GM18870 (cell line): ENCODE data around the gene RYR3.
A peak's percentile ranks its signal among the peaks of the same experiment; 100 is the strongest.

Experiments
- ATAC-seq: cut with Tn5 transposase; IDR thresholded peaks from one replicate; pipeline ENCODE4 v1.9.1; 2021; ENCODE audit warnings: moderate library complexity; ENCODE audit not compliant: unreplicated experiment

RYR3 gene

GRCh38 chr15:33638453-33638852 lies 327.7 kb downstream of the RYR3 start:
- ATAC-seq = no peak

GRCh38 chr15:33639051-33639450 lies 328.3 kb downstream of the RYR3 start:
- ATAC-seq = no peak

GRCh38 chr15:33639456-33639855 lies 328.7 kb downstream of the RYR3 start:
- ATAC-seq = no peak

- no peak for ATAC-seq
These were observed 329.2 kb downstream of the RYR3 start for GRCh38 chr15:33639978-33640377.

GRCh38 chr15:33641069-33641468 lies 330.3 kb downstream of the RYR3 start:
- no peak for ATAC-seq

- no peak for ATAC-seq
These were observed 333.5 kb downstream of the RYR3 start for GRCh38 chr15:33644304-33644703.

GRCh38 chr15:33646744-33647143 lies 336.0 kb downstream of the RYR3 start:
- ATAC-seq = no peak

GRCh38 chr15:33649217-33649933 lies 338.6 kb downstream of the RYR3 start:
- ATAC-seq = no peak

GRCh38 chr15:33654860-33655259 lies 344.1 kb downstream of the RYR3 start:
- ATAC-seq = no peak

- no peak for ATAC-seq
These were observed 344.7 kb downstream of the RYR3 start for GRCh38 chr15:33655488-33655887.

GRCh38 chr15:33656168-33656567 lies 345.4 kb downstream of the RYR3 start:
- ATAC-seq = no peak

GRCh38 chr15:33660151-33660550 lies 349.4 kb downstream of the RYR3 start:
- no peak for ATAC-seq

- no peak for ATAC-seq
These were observed 351.2 kb downstream of the RYR3 start for GRCh38 chr15:33662014-33662413.

- ATAC-seq = no peak
These were observed 354.2 kb downstream of the RYR3 start for GRCh38 chr15:33664947-33665346.

GRCh38 chr15:33670567-33670966 lies 359.8 kb downstream of the RYR3 start:
- ATAC-seq = no peak

GRCh38 chr15:33671456-33671855 lies 360.7 kb downstream of the RYR3 start:
- peak; percentile 94 for ATAC-seq

- ATAC-seq = no peak
These were observed 364.5 kb downstream of the RYR3 start for GRCh38 chr15:33675246-33675645.

- ATAC-seq = no peak
These were observed 366.6 kb downstream of the RYR3 start for GRCh38 chr15:33677238-33677830.

- ATAC-seq = no peak
These were observed 367.4 kb downstream of the RYR3 start for GRCh38 chr15:33678176-33678575.

GRCh38 chr15:33678602-33679001 lies 367.8 kb downstream of the RYR3 start:
- no peak for ATAC-seq

GRCh38 chr15:33679061-33679460 lies 368.3 kb downstream of the RYR3 start:
- ATAC-seq = no peak

- ATAC-seq = no peak
These were observed 369.6 kb downstream of the RYR3 start for GRCh38 chr15:33680336-33680735.
